Inflammatory macrophage (primary cell): ENCODE data around the gene RNF182.

Source experiments
- DNase-seq, 2 donors: peaks; one replicate each; pipeline ENCODE4 v3.0.0-alpha.2; 2020 to 2022
- total RNA-seq, 18 experiments: gene quantifications; one replicate each; lab custom pipeline; 2026; ENCODE audit warnings: mixed read lengths in 6 of 18, inconsistent platforms in 2 of 18; lab: John Stamatoyannopoulos, UW

The RNF182 gene, protein sequence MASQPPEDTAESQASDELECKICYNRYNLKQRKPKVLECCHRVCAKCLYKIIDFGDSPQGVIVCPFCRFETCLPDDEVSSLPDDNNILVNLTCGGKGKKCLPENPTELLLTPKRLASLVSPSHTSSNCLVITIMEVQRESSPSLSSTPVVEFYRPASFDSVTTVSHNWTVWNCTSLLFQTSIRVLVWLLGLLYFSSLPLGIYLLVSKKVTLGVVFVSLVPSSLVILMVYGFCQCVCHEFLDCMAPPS
- total RNA-seq, result 0 to 0.37 (median 0) reads per million in 18 experiments

DNA sequence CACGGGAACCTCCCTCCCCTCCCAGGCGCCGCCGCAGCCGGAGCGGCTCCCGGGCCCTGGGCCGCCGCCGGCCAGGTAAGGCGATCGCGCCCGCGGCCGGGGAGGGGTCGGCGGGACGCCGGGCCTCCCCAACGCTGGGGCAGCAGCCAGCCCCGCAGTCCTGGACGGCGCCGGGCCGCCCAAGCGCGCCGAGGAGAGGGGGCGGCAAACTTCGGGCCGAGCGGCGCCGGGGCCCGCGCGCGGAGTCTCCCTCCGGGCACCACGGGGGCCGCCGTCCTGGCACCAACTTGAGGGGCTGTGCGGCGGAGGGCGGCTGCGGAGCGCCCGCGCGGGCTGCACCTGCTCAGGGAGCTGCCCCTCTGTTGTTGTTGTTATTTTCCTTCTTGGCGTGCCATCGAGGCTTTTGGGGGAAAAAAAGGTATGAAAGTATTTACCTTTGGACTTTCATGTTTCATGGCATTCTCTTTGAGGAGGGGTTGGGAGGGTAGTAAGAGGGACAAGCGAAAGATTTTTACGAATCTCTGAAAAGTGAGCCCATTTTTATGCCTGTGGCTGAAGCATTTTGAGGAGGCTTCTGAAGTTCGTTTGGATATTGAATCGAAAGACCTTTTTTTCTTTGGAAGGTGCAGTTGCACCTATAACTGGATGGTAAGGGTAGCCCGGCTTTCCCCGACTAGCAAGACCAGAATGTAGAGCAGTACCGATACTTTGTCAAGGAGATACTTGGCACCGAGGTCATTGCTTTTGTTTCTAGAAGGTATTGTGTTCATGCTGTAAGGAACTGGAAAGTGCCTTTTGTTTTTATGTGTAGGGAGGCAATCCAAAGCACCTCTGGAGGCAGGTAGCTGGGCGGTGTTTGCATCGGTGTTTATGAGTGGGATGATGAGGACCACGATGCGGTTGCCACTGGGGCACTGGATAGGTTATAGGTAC is at the start of gene RNF182:
TSS of gene RNF182 (plus strand) at position 4 of the 933 bp plus-strand sequence. CDS start 52,168 bp downstream, outside the sequence.
- DNase-seq, result no peak

DNA sequence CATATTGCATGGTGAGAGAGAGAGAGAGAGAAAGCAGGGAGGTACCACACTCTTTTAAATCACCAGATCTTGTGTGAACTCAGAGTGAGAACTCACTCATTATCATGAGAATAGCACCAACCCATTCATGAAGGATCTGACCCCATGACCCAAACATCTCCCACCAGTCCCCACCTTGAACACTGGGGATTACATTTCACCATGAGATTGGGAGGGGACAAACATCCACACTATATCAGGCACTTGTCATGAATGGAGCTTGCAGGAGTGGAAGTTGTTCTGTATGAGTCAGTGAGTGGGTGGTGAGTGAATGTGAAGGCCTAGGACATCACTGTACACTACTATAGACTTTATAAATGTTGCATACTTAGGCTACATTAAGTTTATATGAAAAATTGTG is 47.7 kb upstream of the RNF182 start:
- DNase-seq, result peak; percentile 64 to 75

DNA sequence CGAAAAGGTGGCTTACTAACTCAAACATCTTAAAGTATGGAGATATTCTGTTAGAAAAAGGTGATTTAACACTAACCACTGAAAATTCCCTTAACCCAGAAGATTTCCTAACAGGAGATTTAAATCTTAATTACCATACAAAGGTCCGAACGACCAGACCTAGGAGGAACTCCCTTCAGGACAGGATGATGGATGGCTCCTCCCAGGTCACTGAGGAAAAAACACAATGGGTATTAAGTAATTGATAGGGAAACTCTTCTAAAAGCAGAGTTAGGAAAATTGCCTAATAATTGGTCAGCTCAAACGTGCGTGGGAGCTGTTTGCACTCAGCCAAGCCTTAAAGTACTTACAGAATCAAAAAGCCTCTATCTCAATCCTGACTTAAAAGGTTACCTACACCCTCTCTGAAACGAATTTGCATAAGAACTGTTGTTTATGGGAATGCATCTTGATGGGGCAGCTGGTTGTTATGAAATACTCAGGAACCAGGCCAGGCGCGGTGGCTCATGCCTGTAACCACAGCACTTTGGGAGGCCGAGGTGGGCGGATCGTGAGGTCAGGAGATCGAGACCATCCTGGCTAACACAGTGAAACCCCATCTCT is 44.6 kb upstream of the RNF182 start:
- peak; percentile 59 to 75 for DNase-seq

DNA sequence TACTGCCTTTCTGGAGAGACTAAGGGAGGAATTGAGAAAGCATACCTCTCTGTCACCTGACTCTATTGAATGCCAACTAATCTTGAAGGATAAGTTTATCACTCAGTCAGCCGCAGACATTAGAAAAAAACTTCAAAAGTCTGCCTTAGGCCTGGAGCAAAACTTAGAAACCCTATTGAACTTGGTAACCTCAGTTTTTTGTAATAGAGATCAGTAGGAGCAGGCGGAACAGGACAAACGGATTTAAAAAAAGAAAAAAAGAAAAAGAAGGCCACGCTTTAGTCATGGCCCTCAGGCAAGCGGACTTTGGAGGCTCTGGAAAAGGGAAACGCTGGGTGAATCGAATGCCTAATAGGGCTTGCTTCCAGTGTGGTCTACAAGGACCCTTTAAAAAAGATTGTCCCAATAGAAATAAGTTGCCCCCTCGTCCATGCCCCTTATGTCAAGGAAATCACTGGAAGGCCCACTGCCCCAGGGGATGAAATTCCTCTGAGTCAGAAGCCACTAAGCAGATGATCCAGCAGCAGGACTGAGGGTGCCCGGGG is 43.1 kb upstream of the RNF182 start:
- no peak for DNase-seq

DNA sequence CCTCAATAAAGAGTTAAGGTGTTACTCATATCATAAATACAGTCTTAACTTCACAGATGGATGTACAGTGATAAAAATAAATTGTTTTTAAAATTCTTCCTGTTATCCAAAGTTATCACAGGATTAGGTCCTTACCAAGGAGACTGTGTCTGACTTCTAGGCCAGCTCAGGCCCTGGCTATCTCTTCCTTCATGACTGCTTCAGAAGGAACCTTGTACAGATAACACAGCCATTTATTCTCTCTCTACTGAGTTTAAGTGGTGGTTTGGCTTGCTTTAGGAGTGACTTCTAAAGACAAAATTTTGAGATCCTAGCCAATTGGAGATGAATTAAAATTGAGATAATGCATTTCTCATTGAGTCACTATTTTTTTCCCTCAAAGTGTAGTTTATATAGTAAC is 40.8 kb upstream of the RNF182 start:
- DNase-seq, result no peak

DNA sequence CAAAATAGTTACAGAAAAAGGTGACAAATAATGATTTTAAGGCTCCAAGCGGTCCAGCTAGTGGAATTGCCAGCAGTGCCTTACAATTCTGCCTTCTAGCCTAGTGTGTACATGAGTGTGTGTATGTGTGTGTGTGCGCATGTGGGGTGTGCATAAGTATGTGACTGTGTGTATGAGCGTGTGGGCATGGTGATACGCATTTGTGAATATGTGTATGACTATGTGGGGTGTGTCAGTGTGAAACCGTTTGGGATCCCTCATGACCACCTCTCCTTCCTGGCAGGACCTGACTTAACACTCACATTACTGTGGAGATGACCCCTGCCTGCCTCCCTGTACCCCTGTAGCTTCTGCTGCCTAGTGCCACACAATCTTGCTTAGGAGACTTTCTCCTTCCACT is 40.4 kb upstream of the RNF182 start:
- no peak for DNase-seq

DNA sequence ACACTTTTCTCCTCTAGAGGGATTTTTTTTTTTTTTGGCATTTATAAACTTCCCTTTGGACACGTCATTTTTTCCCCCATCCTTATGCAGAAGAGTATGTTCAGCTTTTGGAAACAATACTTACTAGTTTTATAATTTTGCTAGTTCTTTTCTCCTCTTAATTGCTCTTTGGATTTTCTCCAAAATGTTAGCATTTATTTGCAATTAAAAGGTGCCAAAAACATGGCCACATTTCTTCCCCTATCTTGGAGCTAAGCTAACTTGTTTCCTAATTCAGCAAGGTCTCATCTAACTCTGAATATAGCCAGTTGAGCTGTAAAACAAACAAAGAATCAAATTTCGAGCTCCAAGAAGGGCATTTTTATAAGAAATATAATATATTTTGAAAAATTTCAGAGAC is 39.2 kb upstream of the RNF182 start:
- DNase-seq, result no peak

DNA sequence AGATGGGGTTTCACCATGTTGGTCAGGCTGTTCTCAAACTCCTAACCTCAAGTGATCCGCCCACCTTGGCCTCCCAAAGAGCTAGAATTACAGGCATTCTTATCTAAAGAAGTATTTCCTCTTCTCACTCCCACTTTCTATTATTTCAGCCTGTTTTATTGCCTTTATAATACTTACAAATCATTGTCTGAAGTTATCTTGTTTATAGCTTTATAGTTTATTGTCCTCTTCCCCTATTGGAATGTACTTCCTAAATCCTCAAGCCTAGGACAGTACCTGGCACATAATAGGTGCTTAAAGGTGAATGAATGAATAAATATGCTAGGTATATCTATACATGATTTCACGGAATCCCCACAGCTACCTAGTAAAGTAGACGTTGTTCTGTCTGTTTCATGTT is 37.8 kb upstream of the RNF182 start:
- DNase-seq, result no peak

DNA sequence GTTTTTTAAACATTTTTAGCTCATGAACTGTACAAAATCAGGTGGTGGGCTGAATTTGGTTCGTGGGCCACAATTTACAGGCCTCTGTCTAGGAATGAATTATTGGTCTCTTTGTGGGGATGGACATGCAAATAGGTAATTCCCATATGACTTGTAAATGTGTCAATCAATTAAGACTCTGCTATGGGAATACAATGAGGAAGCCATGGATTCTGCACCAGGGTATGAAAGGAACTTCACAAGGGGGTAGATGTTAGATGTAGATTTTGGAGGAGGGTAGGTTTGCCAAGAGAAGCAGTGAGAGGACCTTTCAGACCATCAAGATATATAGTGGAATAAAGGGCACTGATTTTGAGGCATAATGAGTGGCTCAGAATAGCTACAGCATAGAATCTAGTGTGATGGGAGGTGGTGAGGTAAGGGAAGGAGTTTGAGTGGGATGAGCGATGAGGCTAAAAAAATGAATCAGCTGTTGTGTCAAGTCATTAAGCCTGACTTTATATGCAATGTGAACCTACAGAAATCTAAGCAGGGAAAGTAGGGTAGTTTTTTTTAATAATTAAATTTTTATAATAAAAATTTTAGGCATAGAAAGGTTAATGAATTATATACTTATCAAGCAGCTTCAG is 32.6 kb upstream of the RNF182 start:
- DNase-seq, result peak in 1 of 2 donors; percentile 9

DNA sequence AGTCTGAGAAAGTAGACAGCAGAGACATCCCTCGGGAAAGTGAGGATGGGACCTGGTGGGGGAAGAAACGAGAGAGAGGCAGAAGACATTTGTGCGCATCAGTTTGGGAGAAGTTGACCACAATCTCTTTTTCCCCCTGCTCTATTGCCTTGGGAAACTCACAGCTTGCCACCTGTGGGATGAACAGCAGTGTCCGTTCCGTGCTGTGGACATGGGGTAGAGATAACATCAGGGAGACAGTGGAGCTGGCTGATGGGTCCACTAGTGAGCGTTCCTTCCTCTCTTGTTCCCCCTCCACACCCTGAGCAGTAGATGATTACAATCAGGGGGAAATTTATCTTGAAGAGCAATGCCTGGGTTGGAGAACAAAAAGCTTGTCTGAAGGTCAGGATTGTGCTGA is 21.8 kb upstream of the RNF182 start:
- no peak for DNase-seq

DNA sequence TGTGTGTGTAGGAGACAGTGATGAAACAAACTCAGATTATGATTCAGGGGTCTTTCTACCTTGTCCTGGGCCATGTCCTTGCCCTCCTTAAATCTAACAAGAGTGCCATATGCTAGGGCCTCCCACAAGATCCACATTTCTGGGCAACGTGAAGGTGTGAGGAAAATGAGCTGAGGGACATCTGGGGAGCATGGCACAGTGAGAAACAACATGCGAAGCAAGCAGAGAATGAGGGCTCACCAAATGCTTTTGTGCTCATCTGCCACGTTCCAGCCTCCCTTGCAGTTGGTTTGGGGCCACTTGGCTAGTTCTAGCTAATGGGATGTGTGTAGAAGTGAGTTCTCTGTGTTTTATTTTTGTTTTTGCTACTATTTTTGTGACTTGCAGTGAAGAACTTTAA is 21.4 kb upstream of the RNF182 start:
- DNase-seq, result no peak

DNA sequence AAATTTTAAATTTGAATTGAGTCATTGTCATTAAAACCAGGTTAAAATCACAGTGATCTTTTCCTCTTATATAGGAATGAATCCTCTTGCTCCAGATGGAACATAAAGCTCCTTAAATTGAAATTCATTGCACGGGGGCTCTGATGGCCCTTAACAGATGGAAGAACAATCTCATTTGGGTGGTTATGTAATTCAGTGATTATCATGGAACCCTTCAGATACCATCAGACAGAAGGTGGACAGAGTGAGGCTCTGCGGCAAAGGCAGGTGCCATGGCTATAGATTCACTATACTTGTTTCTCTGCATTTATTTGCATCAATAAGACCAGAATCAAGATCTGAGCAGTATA is 17.8 kb upstream of the RNF182 start:
- DNase-seq, result no peak

DNA sequence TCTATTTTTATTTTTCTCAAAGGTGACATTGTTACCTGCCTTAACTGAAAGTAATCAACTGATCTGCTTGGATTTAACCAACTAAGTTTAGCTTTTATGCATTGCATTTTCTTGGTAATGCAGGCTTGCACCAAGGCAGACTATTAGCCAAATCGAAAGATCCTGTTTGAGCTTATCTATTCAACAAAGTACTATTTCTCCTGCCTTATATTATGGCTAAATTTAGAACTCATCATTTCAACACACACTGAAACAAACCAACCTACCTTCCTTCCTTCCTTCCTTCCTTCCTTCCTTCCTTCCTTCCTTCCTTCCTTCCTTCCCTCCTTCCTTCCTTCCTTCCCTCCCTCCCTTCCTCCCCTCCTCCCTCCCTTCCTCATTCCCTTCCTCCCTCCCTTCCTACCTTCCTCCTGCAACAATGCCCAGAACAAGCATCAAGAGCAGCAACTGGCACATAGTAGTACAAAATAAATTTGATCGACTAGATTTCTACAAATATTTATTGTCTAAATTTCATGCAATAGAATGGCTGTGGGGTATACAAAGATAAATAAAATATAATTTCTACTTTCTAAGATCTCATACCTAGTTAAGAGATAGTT is 17.0 kb upstream of the RNF182 start:
- DNase-seq, result no peak

DNA sequence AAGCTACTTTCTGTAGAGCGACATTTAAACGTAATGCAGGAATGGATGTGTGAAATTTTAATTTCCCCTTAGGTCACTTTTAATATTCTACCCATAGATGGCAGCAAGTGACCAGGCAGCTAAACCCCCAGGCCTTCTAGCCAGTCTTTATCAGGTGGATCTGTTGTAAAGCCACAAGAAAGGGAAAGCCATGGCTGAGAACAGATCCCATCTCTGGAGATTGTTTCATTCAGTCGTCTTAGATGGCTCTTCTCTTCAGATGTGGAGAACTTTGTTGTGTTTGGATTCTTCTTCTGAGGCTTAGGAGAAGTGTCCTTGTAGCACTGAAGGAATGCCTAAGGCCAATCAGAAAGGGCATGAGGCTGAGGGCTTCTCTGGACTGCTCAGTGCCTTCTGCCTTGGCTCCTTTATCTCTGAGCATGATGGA is 15.8 kb upstream of the RNF182 start:
- peak; percentile 68 to 71 for DNase-seq

DNA sequence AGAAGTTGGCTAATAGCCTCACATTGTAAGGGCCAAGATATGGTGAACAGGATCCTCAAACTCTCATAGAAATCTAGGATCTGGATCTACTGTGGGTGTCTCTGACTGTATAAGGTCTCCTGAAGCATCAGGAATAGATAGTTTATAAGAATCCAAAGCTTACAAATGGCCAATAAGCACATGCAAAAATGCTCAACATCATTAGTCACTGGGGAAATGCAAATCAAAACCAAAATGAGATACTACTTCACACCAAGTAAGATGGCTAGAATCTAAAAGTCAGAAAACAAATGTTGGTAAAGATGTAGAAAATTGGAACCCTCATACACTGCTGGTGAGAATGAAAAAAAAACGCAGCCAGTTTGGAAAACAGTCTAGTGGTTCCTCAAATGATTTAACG is 14.3 kb upstream of the RNF182 start:
- DNase-seq, result no peak

DNA sequence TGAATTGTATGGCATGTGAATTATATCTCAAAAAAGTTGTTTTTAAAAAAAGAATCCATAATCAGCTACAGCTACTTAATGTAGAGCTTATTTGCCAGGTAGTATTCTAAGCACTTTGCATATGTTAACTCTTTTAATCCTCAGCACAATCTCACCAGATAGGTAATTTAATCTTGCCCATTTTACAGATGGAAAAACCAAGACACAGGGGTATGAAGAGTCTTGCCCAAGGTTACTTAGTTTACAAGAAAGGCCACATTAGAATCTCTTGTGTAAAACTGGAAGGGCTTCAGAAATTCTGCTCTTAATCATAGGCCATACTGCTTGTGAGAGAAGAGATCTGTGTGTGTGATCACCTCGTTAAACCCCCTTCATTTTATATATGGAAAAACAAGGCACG is 13.4 kb upstream of the RNF182 start:
- DNase-seq, result no peak

DNA sequence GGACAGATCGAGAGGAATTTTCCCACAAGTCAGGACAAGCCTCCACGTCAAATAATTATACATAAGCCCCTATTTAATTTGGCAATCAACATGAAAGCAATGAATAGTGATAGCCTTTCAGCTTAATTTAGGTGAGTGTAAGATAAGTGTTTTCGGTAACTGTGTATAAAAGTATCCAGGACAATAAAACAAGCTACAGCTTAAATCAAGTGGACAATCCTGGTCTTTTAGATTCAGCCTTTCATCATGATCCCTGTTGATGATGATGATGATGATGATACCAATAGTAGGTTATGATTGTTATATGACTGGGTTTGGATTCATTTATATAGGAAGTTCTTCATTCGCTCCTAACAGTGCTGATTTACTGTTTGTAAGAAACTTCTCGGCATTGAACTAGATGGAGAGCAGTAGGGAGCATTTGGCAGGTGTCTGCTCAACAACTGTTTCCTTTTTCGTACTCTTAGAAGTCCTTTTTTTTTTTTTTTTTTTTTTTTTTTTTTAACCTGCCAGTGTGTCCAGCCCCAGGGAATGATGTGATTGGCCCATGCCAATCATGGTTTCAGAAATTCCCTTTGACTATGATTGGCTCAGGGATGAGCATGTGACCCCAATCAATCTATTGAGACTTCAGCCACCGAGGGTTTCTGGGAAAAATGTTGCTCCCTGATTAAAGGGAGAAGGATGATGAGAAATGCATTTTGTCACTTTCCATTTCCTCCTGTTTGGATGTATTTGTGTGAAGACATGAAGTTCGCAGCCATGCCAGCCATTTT is 11.3 kb upstream of the RNF182 start:
- no peak for DNase-seq

DNA sequence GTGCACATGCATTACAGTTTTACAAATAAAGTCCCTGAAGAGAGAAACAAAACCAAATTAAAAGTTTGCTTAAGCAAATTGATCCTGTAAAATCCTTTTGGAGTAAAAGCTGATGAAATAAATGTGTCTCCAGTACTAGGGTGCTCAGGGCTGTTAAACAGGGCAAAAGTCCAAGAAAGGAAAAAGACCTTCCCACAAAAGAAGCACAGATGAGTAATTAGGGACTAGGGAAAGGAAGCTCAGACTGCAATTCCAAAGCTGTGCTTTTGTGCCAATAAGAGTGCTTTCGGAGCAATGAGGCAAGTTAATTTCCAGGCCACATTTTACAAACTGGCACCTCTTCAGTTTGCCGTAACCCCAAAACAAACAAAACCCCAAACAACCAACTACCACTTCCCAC is 10.4 kb upstream of the RNF182 start:
- DNase-seq, result no peak

DNA sequence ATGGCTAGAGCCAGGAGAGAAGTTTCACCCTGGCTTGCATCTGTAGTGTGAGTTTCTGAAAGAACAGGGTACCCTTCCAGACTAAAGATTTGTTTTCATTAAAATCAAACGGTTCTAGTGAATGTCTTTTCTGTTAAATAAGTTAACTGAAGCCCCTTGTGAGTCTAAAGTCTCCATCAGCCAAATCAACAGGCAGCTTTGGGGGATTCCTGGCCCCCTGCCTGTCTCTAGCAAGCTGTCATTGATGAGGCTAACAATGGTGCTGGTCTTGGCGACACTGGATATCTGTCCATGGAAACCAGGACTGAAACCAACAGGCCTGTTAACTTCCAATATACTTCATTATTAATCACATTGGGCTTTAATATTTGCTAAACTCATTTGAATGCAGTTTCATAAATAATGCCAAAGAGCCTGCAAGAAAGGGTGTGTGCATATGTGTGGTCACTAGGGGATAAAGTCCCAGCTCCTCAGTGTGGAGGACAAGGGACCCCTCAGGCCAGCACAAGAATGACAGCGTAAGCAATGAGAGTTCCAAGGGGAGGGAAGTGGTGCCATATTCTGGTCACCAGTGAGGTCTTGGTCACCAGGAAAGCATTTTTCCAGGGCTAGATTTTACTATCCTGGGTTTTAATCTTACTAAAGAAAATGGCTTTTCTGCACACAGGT is 9.1 kb upstream of the RNF182 start:
- DNase-seq, result no peak

DNA sequence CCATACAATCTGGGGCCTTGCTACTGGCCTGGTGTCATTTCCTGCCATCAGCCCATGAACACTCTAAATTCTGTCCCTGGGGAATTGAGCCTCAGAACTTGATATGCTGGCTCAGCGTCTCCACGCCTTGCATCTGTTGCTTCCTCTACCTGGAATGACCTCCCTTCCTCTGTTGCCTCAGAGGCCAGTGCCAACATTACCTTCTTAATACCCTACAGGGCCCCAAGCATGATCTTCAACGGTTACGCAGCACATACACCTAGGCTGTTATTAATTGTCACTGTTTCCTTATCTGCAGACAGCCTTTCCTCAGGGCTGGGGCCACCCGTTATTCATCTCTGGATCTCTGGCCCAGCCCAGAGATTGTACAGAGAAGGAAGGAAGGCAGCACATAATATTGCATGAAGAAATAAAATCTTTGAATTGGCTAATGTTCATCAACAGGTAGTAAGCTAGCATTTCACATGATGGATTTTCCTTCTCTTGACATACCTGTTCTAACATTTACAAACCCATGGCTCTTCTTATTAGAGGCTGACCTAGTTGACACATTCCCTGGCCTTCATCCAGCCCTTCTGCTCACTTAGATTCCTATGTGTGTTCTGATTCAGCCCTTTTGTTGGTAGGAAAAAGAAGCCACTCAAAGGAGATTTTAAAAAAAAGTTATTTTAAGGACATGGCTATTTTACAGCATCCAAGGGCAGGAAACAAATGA is 8.4 kb upstream of the RNF182 start:
- DNase-seq, result no peak
